CD4-positive, alpha-beta T cell treated with Interleukin-1 beta for 1 hour (primary cell): ENCODE data around the gene ZNF280D.

Source experiments
- DNase-seq, 2 donors: peaks; one replicate each; pipeline ENCODE4 v3.0.0-alpha.2; 2020 to 2022

ZNF280D gene

DNA sequence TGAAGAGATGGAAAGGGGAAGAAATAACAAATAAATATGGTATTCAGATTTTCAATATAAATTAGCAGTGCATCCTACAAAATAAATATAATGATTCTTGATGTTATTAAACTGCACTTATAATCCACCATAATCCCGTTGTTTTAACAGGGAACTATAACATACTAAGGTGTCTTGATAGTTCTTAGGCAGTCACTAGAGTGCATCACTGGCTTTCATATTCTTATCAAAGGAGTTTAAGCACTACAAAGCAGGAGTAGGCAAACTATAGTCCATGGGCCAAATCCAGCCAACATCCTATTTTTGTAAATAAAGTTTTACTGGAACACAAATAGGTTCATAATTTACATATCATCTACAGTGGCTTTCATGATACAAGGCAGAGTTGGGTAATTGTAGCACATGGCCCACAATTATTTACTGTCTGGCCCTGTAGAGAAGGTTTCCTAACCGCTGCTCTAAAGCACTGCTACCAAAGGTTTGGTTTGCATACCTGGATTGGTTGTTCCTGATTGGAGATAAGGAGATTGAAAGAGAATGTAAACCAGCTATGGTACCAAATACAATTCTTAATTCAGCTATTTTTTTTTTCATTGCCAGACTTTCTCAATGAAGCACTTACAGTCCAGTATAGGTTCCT is 104.3 kb downstream of the ZNF280D start:
- no peak for DNase-seq

DNA sequence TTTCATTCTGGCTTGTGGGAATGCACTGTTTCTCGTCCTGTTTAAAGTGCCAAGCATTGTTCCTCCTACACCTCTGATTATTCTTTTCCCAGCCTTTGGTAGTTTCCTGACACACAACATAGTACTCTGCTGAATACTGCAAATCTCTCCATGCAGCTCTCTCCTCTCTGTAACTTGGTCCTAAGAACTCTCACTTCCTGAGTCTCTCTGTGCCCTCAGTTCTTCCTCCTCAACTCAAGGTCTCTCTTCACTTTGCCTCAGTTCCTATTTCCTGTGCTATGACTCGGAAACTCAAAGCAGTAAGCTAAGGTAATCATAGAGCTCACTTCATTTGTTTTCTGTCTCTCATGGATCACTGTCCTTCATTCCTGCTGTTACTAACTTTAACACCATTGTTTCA is 113.4 kb downstream of the ZNF280D start:
- DNase-seq: no peak

DNA sequence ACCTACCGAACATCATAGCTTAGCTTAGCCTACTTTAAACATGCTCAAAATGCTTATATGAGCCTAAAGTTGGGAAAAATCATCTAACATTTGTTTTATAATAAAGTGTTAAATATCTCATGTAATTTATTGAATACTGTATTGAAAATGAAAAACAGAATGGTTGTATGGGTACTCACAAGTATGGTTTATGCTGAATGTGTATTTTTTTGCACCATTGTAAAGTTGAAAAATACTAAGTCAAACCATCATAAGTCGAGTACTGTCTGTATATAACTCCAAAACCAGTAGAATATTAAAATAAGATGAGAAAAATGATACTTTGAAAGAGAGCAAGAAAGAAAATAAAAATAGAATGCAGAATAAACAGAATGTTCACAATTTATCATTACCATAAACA is 115.7 kb downstream of the ZNF280D start:
- DNase-seq: no peak

DNA sequence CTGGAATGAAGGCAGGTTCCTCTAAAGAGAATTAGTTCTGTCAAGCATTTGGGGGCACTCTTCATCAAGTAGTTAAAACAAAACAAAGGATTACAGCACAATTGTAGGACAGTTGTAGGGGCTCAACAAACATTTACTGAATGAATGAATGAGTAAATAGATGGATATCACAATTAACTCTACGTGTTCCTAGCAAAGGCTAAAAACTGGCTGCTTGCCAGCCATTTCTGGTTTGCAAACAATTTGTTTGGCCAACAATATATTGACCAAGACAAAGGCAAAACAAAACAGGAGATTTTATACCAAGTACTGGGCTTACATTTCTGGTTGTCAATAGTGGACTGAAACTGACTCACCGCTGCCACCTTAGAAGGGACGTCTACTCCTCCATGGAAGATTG is 116.8 kb downstream of the ZNF280D start:
- no peak for DNase-seq

DNA sequence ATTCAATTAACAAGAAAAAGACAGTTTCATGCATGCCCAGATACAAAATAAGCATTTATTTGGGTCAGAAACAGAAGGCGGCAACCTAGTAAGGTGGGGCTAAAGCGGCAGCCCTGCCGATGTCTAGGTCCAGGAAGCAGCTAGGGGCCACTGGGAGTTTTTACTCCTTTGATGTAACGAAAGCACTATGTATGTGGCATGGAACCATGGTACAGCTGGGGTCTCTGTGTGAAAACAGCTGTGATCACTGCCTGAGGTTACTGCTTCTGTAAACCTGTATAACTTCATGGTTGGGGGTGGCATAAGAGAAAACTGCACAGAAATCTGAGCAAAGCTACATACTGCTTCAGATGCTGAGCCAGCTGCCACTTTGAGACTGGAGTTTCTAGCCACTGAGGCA is 119.5 kb downstream of the ZNF280D start:
- no peak for DNase-seq

DNA sequence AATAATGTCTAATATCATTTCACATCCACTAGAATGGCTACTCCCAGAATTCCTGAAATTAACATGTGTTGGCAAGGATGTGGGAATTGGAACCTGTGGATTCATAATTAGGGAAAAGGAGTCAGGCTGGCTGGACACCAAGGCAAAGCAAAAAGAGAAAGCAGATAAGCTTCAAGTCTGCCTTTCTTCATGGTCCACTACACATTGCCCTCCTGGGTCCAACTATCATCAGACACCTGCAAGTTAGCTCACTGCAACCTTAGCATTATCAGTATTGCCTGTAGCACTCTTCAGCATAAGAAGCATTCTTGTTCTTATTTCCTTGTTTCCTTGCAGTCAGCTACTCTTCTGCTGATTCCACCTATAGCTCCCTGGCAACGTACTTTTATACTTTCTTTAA is 124.3 kb downstream of the ZNF280D start:
- DNase-seq: no peak

DNA sequence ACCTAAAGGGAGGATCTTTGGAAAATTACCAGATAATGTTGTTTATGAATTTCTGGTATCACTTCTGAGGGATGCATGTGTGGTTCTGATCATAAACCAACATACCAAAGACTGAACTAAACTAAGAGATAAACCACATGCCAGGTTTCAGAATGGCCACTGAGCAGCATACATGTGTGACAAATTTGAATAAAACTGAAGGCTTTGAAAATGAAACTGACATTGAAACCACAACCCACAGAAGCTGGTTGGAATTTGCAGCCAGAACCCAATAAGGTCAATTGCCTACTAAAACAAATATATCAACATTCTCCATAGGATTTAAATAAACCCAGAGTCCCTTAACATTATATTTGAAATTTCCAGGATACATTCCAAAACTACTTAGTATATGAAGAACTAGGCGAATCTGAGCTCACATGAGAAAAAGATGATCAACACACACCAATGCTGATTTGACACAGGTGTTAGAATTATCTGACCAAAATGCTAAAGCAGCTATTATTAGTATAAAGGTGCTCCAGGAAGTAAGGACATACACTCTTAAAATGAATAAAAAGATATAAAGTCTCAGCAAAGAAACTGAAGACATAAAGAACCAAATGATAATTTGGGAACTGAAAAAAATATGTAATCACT is 125.0 kb downstream of the ZNF280D start:
- no peak for DNase-seq

DNA sequence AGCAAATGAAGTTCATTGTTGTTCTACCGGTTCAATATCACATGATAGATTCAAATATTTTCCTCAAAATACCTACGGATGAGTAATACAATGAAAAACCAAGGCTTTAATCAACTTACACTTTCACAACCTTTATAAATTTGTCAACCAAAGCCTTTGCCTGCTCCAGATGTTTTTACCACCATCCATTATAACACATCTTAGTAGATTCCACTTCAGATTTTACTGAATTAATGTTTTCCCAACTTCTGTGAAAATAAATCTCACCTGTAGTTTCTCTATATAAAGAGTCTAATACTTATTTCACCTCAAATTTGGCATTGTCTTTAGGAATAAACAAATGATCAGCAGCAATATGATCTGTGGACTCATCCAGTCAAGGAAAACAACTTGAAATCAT is 131.1 kb downstream of the ZNF280D start:
- DNase-seq: no peak

DNA sequence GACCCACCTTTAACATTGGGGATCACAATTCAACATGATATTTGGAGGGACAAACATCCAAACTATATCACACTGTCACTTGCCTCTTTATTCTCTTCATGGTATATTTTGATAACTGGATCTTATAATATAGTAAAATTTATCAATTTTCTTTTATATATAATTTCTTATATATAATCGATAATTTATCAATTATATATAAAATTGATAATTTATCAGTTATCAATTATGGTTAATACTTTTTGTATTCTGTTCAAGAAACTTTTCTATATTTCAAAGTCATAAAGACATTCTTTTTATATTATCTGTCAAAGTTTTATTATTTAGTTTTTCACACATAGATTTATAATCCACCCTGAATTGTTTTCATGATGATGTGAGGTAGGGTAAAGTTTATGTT is 132.9 kb downstream of the ZNF280D start:
- DNase-seq: no peak

DNA sequence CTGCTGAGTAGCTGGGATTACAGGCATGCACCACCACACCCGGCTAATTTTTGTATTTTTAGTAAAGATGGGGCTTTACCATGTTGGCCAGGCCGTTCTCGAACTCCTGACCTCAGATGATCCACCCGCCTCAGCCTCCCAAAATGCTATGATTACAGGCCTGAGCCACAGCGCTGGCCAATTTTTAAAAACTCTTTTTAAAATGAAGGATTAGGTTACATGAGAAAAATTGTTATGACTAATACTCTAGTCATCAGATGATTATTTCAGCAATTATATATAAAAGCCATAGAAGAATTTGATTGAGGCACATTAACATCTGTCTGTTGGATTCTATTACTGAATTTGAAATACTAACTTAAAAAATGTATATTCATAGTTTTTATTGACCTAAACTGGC is 134.3 kb downstream of the ZNF280D start:
- DNase-seq: no peak

DNA sequence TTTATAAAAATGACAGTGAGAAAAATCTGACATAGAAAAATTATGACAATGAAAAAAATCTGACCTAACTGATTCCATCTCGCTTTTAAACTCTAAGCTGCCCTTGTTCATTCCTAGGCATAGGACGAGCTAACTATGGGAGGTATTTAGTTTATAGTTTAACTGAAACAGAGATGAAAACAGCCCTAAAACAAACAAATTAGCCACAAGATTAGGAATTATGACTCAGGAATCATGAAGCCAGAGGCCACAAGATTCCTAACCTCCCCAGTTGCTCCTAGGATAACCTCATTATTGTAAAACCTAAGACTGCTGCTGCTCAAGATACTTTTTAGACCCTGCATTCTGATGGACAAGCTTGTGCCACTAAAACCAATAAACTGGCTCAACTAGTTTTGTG is 145.6 kb downstream of the ZNF280D start:
- no peak for DNase-seq

DNA sequence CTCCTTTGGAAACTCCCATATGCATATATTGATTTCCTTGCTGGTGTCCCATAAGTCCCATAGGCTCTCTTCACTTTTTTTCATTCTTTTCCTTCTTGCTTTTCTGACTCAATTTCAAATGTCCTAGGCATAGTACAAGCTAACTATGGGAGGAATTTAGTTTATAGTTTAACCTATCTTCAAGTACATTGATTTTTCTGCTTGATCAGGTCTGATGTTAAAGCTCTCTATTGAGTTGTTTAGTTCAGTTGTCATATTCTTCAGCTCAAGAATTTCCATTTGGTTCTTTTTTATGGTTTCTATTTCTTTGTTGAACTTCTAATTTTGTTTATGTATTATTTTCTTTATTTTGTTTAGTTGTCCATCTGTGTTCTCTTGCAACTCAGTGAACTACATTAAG is 147.1 kb downstream of the ZNF280D start:
- DNase-seq: no peak

DNA sequence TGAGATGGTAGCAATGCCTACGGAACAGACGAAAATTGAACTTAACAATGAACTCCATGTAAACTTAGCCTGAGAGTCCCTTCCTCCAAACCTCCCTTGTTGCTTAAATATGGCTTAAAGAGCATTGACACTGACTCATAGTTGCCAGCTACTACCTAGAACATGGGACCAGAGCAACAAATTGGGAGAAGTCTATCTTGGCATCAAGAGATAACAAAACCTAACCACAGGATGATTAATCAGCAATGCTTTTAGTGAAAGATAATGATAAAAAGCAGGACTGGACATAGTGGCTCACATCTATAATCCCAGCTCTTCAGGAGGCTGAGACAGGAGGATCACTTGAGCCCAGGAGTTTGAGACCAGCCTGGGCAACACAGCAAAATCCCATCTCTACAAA is 150.5 kb downstream of the ZNF280D start:
- no peak for DNase-seq
